T-helper 1 cell treated with Interleukin-12 subunit alpha and Interleukin-12 subunit beta and Interleukin-4 antibody, amounts not matched to agents 30 ng/mL and 1 ng/mL, for 36 hours (primary cell): ENCODE results near the gene SFRP5. TPM values are rescaled to one million over a fixed set of nuclear protein-coding genes. Genes with fewer than 3 reads are reported as not detected.

Experiments used
- intact Hi-C: fragments of 100-400 bp; cut with micrococcal nuclease; formaldehyde crosslinking; loops from one replicate; pipeline ENCODE4 v1.15.1; 2024
- total RNA-seq: library from RNA; stranded (reverse); gene quantifications from 2 replicates; pipeline ENCODE4 v1.2.3, GENCODE V29; 2022

SFRP5 gene
- total RNA-seq, 1 donor from 2014 or later = not detected

- intact Hi-C loops = no loop called here
Measured at GRCh38 chr10:97743169-97743943, 28.4 kb downstream of the SFRP5 start.

GRCh38 chr10:97740613-97741012 lies 31.2 kb downstream of the SFRP5 start:
- intact Hi-C loops = no loop called here

GRCh38 chr10:97738616-97739015 lies 33.2 kb downstream of the SFRP5 start:
- intact Hi-C loops = loop anchor here (5.0 to 10.0 kb wide), 2 partner anchors 334 to 1884 kb away; partner anchors contain the start of genes RRP12 and SLC25A28

GRCh38 chr10:97737770-97738265 lies 34.0 kb downstream of the SFRP5 start:
- intact Hi-C loops = loop anchor here (1.0 to 10.0 kb wide), 15 partner anchors 24 to 1884 kb away; partner anchors contain the start of genes ARHGAP19, AVPI1, FRAT2 and GOLGA7B

GRCh38 chr10:97736902-97737769 lies 34.7 kb downstream of the SFRP5 start, which contains the start of gene ZFYVE27:
ZFYVE27 (plus strand) TSS chr10:97737128; CDS start chr10:97738478, 1,350 bp downstream.
- intact Hi-C loops = loop anchor here (1.0 to 10.0 kb wide), 15 partner anchors 23 to 1885 kb away; partner anchors contain the start of genes ARHGAP19, AVPI1, FRAT2 and GOLGA7B

GRCh38 chr10:97736403-97736901 lies 35.3 kb downstream of the SFRP5 start:
- intact Hi-C loops = loop anchor here (2.0 to 10.0 kb wide), 4 partner anchors 60 to 1886 kb away; partner anchors contain the start of genes FRAT2, RRP12 and SLC25A28

- intact Hi-C loops = loop anchor here (10.0 kb wide), 1 partner anchor 329 kb away; the partner anchor contains the start of gene RRP12
Measured at GRCh38 chr10:97734021-97734420, 37.8 kb downstream of the SFRP5 start.

- intact Hi-C loops = loop anchor here (10.0 kb wide), 1 partner anchor 328 kb away; the partner anchor contains the start of gene RRP12
Measured at GRCh38 chr10:97733256-97733655, 38.5 kb downstream of the SFRP5 start.

- intact Hi-C loops = loop anchor here (10.0 kb wide), 1 partner anchor 327 kb away; the partner anchor contains the start of gene RRP12
Measured at GRCh38 chr10:97732052-97732359, 39.8 kb downstream of the SFRP5 start.

- intact Hi-C loops = loop anchor here (1.0 to 10.0 kb wide), 5 partner anchors 22 to 327 kb away; partner anchors contain the start of genes ANKRD2 and RRP12
Measured at GRCh38 chr10:97731346-97732051, 40.3 kb downstream of the SFRP5 start.

- intact Hi-C loops = no loop called here
Measured at GRCh38 chr10:97729014-97729413, 42.8 kb downstream of the SFRP5 start.

- intact Hi-C loops = no loop called here
Measured at GRCh38 chr10:97726636-97727178, 45.1 kb downstream of the SFRP5 start.

GRCh38 chr10:97724341-97724941 lies 47.4 kb downstream of the SFRP5 start:
- intact Hi-C loops = no loop called here

- intact Hi-C loops = no loop called here
Measured at GRCh38 chr10:97723001-97723400, 48.8 kb downstream of the SFRP5 start.

- intact Hi-C loops = no loop called here
Measured at GRCh38 chr10:97721871-97722780, 49.7 kb downstream of the SFRP5 start.

GRCh38 chr10:97719602-97720001 lies 52.2 kb downstream of the SFRP5 start:
- intact Hi-C loops = no loop called here

- intact Hi-C loops = no loop called here
Measured at GRCh38 chr10:97718659-97719142, 53.1 kb downstream of the SFRP5 start.

- intact Hi-C loops = no loop called here
Measured at GRCh38 chr10:97718178-97718577, 53.6 kb downstream of the SFRP5 start.

GRCh38 chr10:97717627-97718026 lies 54.2 kb downstream of the SFRP5 start:
- intact Hi-C loops = no loop called here
